Small intestine (tissue), 7 donors: ENCODE results near the gene SEMA6A. TPM values are rescaled to one million over a fixed set of nuclear protein-coding genes. Genes with fewer than 3 reads are reported as not detected.

Source experiments
- DNase-seq, 2 donors: peaks; one replicate each; pipeline versions ENCODE4 v3.0.0 to v3.0.0-alpha.2; 2013
- FAIRE-seq: peaks from 2 replicates; lab custom pipeline; 2012; peaks lifted over from hg19 to GRCh38; lab: Jason Lieb, UNC
- H3K27ac ChIP-seq, 3 donors: one replicate each; pipeline ENCODE4 v1.5.1; 2013; ENCODE audit warnings: low read length in 2 of 3, mild to moderate bottlenecking in 2 of 3, control low read depth in 1 of 3, inconsistent platforms in 1 of 3, low read depth in 1 of 3, moderate library complexity in 1 of 3
- H3K27me3 ChIP-seq, 3 donors: one replicate each; pipeline ENCODE4 v1.6.1; 2013; ENCODE audit warnings: low read length in 3 of 3, inconsistent platforms in 1 of 3; ENCODE audit not compliant: control insufficient read depth in 3 of 3, insufficient read depth in 3 of 3
- H3K36me3 ChIP-seq, 3 donors: one replicate each; pipeline ENCODE4 v1.6.1; 2013; ENCODE audit warnings: low read length in 3 of 3, inconsistent platforms in 1 of 3, low read depth in 1 of 3, mild to moderate bottlenecking in 1 of 3, moderate library complexity in 1 of 3; ENCODE audit not compliant: control insufficient read depth in 3 of 3, insufficient read depth in 2 of 3
- H3K4me1 ChIP-seq, 3 donors: one replicate each; pipeline ENCODE4 v1.6.1; 2013; ENCODE audit warnings: low read length in 2 of 3, inconsistent platforms in 1 of 3, low read depth in 1 of 3, mild to moderate bottlenecking in 1 of 3, moderate library complexity in 1 of 3; ENCODE audit not compliant: control insufficient read depth in 3 of 3, insufficient read depth in 2 of 3
- H3K4me3 ChIP-seq, 3 donors: one replicate each; pipeline ENCODE4 v1.5.1; 2013; ENCODE audit warnings: low read length in 3 of 3, control low read depth in 1 of 3, inconsistent platforms in 1 of 3, low read depth in 1 of 3, mild to moderate bottlenecking in 1 of 3, moderate library complexity in 1 of 3
- H3K9me3 ChIP-seq, 2 donors: one replicate each; pipeline ENCODE4 v1.6.1; 2013; ENCODE audit warnings: low read depth in 1 of 2, low read length in 1 of 2; ENCODE audit not compliant: control insufficient read depth in 2 of 2, insufficient read depth in 1 of 2
- WGBS, 3 donors: extraction: QIAGEN DNeasy Blood & Tissue Kit; methylation state at CpG; one replicate each; pipeline ENCODE4 v1.1.7; 2013; 5-methylcytosine and 5-hydroxymethylcytosine counted together
- polyA plus RNA-seq, 4 donors: library from polyadenylated mRNA; stranded (reverse) in 3 of 4; unstranded in 1 of 4; fragments of 200-250 nt in 3 of 4; fragments of 120-200 nt in 1 of 4; gene quantifications; one replicate each; pipeline versions ENCODE4 v1.2.1 to v1.2.3, GENCODE V29; 2013
- donor health status: healthy with polysubstance abuse.
- donor health status: control.
- donor health status: control.
- donor health status: Bipolar disorder and iron deficiency.
- donor health status: healthy.

The SEMA6A gene
- polyA plus RNA-seq, 4 donors, result 12.9 to 68.5 (median 13.4) TPM

GRCh38 chr5:116462500-116462899, 112.1 kb downstream of the SEMA6A start:
- FAIRE-seq (no peak), DNase-seq (no peak)
- Histone ChIP-seq H3K36me3 (peaks cover 0 to 18% (median 13%) of the 10 kb centered on the region in 3 donors), H3K27ac (no peak overlapping the region), H3K27me3 (no peaks in the 10 kb centered on the region), H3K4me1 (no peaks in the 10 kb centered on the region), H3K4me3 (no peak overlapping the region), H3K9me3 (no peaks in the 10 kb centered on the region)
- 95 to 100% (median 96%) methylated on average over 1 of the region's 1 CpG for WGBS, 3 donors

- FAIRE-seq (no peak), DNase-seq (no peak)
- Histone ChIP-seq H3K4me3 (no peak overlapping the region), H3K36me3 (peaks cover 0 to 14% (median 5%) of the 10 kb centered on the region in 3 donors), H3K9me3 (no peaks in the 10 kb centered on the region), H3K27ac (no peak overlapping the region), H3K4me1 (peaks cover 0 to 5% (median 0%) of the 10 kb centered on the region in 3 donors), H3K27me3 (no peaks in the 10 kb centered on the region)
- 28 to 37% (median 34%) methylated on average over 2 of the region's 2 CpGs for WGBS, 3 donors
Observed at GRCh38 chr5:116459301-116459700, 115.3 kb downstream of the SEMA6A start.

DNA sequence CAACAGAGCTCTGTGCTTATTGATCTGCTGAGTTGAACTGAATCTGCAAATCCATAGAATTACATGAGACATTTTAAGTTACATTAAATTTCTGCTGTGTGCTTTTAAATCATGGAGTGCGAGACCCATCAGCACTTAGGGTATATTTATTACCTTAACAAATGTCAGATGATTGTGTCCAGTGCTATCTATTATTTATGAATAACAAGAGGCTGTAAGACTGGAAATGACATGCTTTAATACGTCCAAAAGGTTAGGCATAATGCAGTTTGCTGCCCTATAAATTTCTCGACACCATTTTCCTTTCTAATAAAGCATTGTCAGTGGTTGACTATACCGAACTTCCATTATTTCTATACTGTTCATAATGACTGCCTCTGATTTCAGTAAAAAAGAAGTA, 117.6 kb downstream of the SEMA6A start:
- Histone ChIP-seq H3K4me1 (peaks cover 0 to 5% (median 0%) of the 10 kb centered on the region in 3 donors), H3K9me3 (no peaks in the 10 kb centered on the region), H3K27ac (no peak overlapping the region), H3K36me3 (peaks cover 0 to 13% (median 4%) of the 10 kb centered on the region in 3 donors), H3K27me3 (no peaks in the 10 kb centered on the region), H3K4me3 (no peak overlapping the region)
- DNase-seq (no peak), FAIRE-seq (no peak)
- WGBS, 3 donors, result 97 to 100% (median 98%) methylated on average over 4 of the region's 4 CpGs

DNA sequence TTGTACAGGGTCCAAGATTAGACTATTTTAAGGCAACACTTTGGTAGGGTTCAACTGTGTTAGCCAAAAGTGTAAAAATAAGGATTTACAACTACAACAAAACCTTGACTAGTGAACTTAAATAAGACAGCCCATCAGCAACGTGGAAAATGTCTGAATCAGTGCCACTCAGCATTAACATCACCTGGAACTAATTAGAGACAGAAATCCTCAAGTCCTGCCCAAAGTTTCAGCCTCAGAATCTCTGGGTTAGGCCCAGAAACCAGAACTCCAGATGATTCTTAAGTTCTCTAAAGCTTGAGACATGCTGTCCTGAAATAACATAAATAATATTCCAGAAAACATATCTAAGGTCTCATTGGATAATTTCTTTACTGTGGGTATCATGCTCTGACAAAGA, 118.6 kb downstream of the SEMA6A start:
- Histone ChIP-seq H3K27me3 (no peaks in the 10 kb centered on the region), H3K4me3 (no peak overlapping the region), H3K27ac (no peak overlapping the region), H3K9me3 (no peaks in the 10 kb centered on the region), H3K4me1 (peaks cover 0 to 5% (median 2%) of the 10 kb centered on the region in 3 donors), H3K36me3 (peaks cover 0 to 19% (median 9%) of the 10 kb centered on the region in 3 donors)
- DNase-seq, result no peak
- no peak for FAIRE-seq
- 77 to 81% (median 77%) methylated on average over 1 of the region's 1 CpG for WGBS, 3 donors

- Histone ChIP-seq H3K27me3 (no peaks in the 10 kb centered on the region), H3K4me1 (peaks cover 0 to 5% (median 2%) of the 10 kb centered on the region in 3 donors), H3K36me3 (peaks cover 0 to 22% (median 9%) of the 10 kb centered on the region in 3 donors), H3K4me3 (no peak overlapping the region), H3K9me3 (no peaks in the 10 kb centered on the region), H3K27ac (no peak overlapping the region)
- DNase-seq (no peak), FAIRE-seq (no peak)
- WGBS, 3 donors, result 75 to 88% (median 85%) methylated on average over 5 of the region's 5 CpGs
Observed at GRCh38 chr5:116455061-116455460, 119.6 kb downstream of the SEMA6A start.

DNA sequence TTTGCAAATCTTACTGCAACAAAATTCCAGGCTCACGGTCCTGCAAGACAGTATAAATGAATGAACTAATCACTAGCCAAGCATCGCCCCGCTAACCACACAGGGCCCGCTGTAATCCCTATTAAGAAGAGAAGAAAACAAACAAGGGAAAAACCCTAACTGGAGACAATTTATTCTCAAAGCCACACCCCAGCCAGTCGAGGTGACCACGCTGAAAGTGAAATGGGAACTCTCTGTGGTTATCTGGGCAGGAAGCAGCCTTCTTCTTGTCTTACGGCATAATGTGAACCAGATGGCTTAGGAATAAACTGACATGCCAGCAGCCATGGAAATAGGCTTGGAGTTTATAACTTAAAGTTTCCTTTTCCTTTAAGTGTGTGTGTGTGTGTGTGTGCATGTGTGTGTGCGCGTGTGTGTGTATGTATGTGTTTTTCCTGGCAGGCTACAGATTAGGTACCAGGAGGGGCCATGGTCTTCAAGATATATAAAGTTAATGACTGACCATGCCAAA, 120.2 kb downstream of the SEMA6A start:
- no peaks in the 10 kb centered on the region for H3K9me3 ChIP-seq
- no peak overlapping the region for H3K27ac ChIP-seq
- 41 to 77% (median 62%) methylated on average over 9 of the region's 9 CpGs for WGBS, 3 donors
- peak in 1 of 2 donors; percentile 22 for DNase-seq
- H3K27me3 ChIP-seq, result no peaks in the 10 kb centered on the region
- FAIRE-seq, result no peak
- no peak overlapping the region for H3K4me3 ChIP-seq
- peaks cover 0 to 22% (median 9%) of the 10 kb centered on the region in 3 donors for H3K36me3 ChIP-seq
- H3K4me1 ChIP-seq, result peaks cover 0 to 5% (median 2%) of the 10 kb centered on the region in 3 donors

DNA sequence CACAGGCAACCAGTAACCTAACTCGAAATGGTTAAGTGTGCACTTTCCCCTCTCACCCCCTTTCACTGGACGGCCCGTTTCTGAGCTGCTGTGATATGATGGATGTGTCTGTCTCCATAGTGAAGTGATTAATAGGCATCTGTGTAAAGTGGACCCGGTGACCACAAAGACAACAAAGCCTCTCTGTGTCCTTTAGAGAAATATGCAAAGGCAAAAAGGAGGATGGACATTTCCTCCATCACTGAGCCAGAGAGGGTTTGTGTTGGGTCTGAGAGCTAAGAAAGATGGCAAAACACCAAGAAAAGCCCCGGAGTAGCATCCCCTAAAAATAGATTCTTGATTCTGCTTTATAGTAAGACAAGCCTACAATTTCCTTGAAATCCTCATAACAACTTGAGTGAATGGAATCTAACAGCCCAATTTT, 120.6 kb downstream of the SEMA6A start:
- Histone ChIP-seq H3K27ac (no peak overlapping the region), H3K27me3 (no peaks in the 10 kb centered on the region), H3K4me1 (peaks cover 0 to 5% (median 2%) of the 10 kb centered on the region in 3 donors), H3K36me3 (peaks cover 0 to 22% (median 9%) of the 10 kb centered on the region in 3 donors), H3K9me3 (no peaks in the 10 kb centered on the region), H3K4me3 (no peak overlapping the region)
- no peak for DNase-seq
- 44 to 75% (median 66%) methylated on average over 5 of the region's 5 CpGs for WGBS, 3 donors
- FAIRE-seq, result no peak

DNA sequence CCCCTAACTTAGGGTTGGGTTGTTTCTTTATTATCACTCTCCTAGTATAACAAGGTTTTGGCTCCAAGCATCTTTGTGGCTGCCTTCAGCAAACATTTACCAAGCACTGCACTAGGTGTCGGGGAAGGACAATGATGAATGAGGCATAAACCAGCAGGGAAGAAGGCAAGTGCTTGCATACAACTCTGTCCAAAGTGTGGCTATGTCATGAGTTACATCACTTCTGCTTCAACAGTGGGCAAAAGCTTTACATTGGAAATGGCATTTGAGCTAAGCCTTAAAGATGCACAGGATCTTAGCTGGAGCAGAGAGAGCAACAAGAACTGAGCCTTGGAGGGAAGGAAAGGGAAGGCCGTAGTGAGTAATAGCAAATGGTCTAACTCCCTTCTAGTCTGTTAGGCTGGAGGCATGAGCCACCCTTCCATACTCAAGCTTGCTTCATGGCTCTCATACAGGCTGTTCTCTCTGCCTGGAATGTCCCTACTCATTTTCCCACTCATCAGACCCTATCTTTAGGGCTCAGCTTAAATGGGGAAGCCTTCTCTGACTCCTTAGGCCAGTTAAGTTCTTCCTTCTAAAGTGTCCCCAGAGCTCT, 121.8 kb downstream of the SEMA6A start:
- WGBS, 3 donors, result 89 to 98% (median 95%) methylated on average over 2 of the region's 2 CpGs
- Histone ChIP-seq H3K27ac (no peak overlapping the region), H3K4me3 (no peak overlapping the region), H3K36me3 (peaks cover 0 to 21% (median 10%) of the 10 kb centered on the region in 3 donors), H3K27me3 (no peaks in the 10 kb centered on the region), H3K4me1 (peaks cover 0 to 5% (median 2%) of the 10 kb centered on the region in 3 donors), H3K9me3 (no peaks in the 10 kb centered on the region)
- DNase-seq, result no peak
- no peak for FAIRE-seq
